Measurements from ENCODE around the gene GCN1. TPM values are rescaled to one million over a fixed set of nuclear protein-coding genes. Genes with fewer than 3 reads are reported as not detected.

GCN1 gene
- total and polyA plus RNA-seq, 4 donors = 6.4 to 89.8 (median 48.6) TPM

DNA sequence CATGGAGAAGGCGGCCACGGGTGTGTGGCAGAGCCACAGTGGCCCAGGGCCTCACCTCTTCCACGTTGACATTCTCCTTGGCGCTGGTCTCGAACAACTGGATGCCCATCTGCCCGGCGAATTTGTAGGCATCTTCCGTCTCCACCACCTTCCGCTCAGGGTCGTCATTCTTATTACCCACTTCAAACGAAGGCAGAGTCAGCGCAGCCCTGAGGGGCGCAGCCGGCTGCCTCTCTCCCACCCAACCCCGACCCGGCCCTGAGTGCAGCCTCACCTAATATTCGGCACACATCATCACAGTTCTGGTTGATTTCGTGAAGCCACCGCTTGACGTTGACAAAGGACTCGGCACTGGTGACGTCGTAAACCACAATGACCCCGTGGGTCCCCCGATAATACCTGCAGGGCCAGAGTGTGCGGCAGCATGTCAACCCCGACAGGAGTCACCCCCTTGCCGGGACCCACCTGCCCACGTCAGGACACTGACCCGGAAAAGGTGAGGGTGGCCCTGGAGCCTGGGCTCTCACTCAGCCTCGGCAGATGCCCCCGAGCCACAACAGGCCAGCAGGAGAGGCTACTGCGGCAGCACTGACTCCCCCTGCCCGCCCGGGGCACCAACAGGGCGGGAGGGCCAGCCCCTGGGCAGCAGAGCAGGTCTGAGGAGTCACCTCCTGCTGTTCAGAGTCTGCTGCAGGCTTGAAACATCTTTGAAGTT, 95.6 kb downstream of the GCN1 start:
- WGBS, 2 donors = 94 to 95% methylated on average over 36 of the region's 36 CpGs
- H3K27me3 ChIP-seq (ENCODE audit: control insufficient read depth in 1 of 2, insufficient read depth in 2 of 2, low read length in 1 of 2) = no peaks in the 10 kb centered on the region
- H3K9me3 ChIP-seq (ENCODE audit: control insufficient read depth, low read length) = no peaks in the 10 kb centered on the region
- DNase-seq = no peak
- no peak overlapping the region for H3K27ac ChIP-seq (ENCODE audit: low read depth in 1 of 2, low read length in 2 of 2)
- no peak for ATAC-seq (ENCODE audit: low FRiP score)
- intact Hi-C loops (cut with DNase I) = no loop called here
- H3K36me3 ChIP-seq (ENCODE audit: control insufficient read depth in 1 of 2, insufficient read depth in 2 of 2, low read length in 1 of 2) = peaks cover 0 to 2% of the 10 kb centered on the region in 2 donors
- H3K4me3 ChIP-seq (ENCODE audit: low read length in 2 of 2) = no peak overlapping the region
- no peaks in the 10 kb centered on the region for H3K4me1 ChIP-seq (ENCODE audit: control insufficient read depth in 1 of 2, insufficient read depth in 2 of 2, low read length in 2 of 2)

DNA sequence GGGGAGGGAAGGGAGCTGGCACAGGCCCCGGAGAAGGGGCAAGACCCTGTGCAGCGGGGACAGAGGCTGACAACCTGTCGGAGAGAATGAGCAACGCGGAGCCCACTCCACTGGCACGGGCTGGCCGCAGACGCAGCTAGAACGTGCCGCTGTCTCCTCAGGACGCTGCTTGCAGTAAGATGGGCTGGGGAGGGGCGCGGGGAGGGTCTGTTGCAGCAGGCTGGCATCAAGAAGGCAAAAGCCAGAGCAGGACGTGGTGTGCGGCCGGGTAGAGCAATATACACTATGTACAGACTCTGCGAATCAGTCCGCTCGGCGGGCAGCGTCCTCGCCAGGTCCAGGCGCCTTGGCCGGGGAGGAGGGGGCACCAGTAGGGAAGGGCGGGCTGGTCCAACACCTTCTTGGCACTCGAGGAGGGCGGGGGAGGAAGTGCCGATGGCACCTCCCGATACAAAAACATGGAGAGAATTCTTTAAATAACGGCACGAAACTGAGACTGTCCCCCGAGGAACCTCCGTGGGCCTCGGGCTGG, 97.8 kb downstream of the GCN1 start:
- intact Hi-C loops (cut with DNase I) = no loop called here
- Histone ChIP-seq H3K4me1 (ENCODE audit: control insufficient read depth in 1 of 2, insufficient read depth in 2 of 2, low read length in 2 of 2) (no peaks in the 10 kb centered on the region), H3K27ac (ENCODE audit: low read depth in 1 of 2, low read length in 2 of 2) (no peak overlapping the region), H3K9me3 (ENCODE audit: control insufficient read depth, low read length) (no peaks in the 10 kb centered on the region), H3K4me3 (ENCODE audit: low read length in 2 of 2) (no peak overlapping the region), H3K36me3 (ENCODE audit: control insufficient read depth in 1 of 2, insufficient read depth in 2 of 2, low read length in 1 of 2) (peaks cover 0 to 2% of the 10 kb centered on the region in 2 donors), H3K27me3 (ENCODE audit: control insufficient read depth in 1 of 2, insufficient read depth in 2 of 2, low read length in 1 of 2) (no peaks in the 10 kb centered on the region)
- DNase-seq (no peak), ATAC-seq (ENCODE audit: low FRiP score) (no peak)
- 86 to 89% methylated on average over 34 of the region's 34 CpGs for WGBS, 2 donors

DNA sequence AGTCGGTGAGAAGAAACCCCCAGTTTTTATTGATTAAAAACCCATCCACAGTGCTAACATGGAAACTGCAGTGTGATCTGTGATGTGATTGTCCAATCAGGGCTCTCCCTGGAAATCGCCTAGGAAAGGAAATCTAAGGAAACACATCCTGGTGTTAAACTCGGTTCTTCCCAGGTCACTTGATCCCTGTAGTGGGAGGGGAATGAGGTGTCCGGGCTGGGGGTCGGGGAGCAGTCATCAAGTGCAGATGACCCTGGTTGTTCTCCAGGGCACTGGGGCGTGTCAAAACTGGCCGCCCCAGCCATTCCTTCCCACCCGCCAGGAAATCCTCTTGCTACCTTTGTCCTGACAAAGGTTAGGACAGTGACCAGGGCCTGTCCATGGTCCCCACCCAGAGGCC, 98.8 kb downstream of the GCN1 start:
- H3K27me3 ChIP-seq (ENCODE audit: control insufficient read depth in 1 of 2, insufficient read depth in 2 of 2, low read length in 1 of 2) = no peaks in the 10 kb centered on the region
- peaks cover 0 to 2% of the 10 kb centered on the region in 2 donors for H3K36me3 ChIP-seq (ENCODE audit: control insufficient read depth in 1 of 2, insufficient read depth in 2 of 2, low read length in 1 of 2)
- 75 to 82% methylated on average over 8 of the region's 8 CpGs for WGBS, 2 donors

DNA sequence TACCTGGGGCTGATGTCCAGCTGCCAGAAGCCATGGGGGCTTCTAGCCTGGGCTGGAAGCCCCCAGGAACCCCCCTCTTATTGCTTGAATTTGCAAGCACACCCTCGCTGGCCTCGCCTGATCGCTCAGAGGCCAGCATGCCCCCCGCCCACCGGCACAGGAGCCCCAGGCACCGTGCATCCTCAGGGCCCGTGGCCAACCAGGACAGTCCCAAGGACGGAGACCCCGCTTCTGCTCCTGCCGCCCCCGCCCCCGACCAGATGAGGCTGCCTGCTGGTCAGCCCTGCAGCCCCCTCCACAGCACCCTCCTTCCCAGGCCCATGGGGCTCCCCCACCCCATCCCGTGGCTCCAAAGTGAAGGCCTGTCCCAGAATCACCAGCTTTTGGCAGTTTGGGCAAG, 99.2 kb downstream of the GCN1 start:
- intact Hi-C loops (cut with DNase I) = no loop called here
- DNase-seq = no peak
- Histone ChIP-seq H3K9me3 (ENCODE audit: control insufficient read depth, low read length) (no peaks in the 10 kb centered on the region), H3K36me3 (ENCODE audit: control insufficient read depth in 1 of 2, insufficient read depth in 2 of 2, low read length in 1 of 2) (peaks cover 0 to 2% of the 10 kb centered on the region in 2 donors), H3K4me3 (ENCODE audit: low read length in 2 of 2) (no peak overlapping the region), H3K27ac (ENCODE audit: low read depth in 1 of 2, low read length in 2 of 2) (no peak overlapping the region), H3K4me1 (ENCODE audit: control insufficient read depth in 1 of 2, insufficient read depth in 2 of 2, low read length in 2 of 2) (no peaks in the 10 kb centered on the region), H3K27me3 (ENCODE audit: control insufficient read depth in 1 of 2, insufficient read depth in 2 of 2, low read length in 1 of 2) (no peaks in the 10 kb centered on the region)
- no peak for ATAC-seq (ENCODE audit: low FRiP score)
- WGBS, 2 donors = 87 to 88% methylated on average over 12 to 13 of the region's 13 CpGs

More for the DNA sequence above, 98.8 kb downstream of the GCN1 start:
- no peak for ATAC-seq (ENCODE audit: low FRiP score)
- Histone ChIP-seq H3K27ac (ENCODE audit: low read depth in 1 of 2, low read length in 2 of 2) (no peak overlapping the region), H3K4me1 (ENCODE audit: control insufficient read depth in 1 of 2, insufficient read depth in 2 of 2, low read length in 2 of 2) (no peaks in the 10 kb centered on the region), H3K9me3 (ENCODE audit: control insufficient read depth, low read length) (no peaks in the 10 kb centered on the region), H3K4me3 (ENCODE audit: low read length in 2 of 2) (no peak overlapping the region)
- intact Hi-C loops (cut with DNase I) = no loop called here
- no peak for DNase-seq

DNA sequence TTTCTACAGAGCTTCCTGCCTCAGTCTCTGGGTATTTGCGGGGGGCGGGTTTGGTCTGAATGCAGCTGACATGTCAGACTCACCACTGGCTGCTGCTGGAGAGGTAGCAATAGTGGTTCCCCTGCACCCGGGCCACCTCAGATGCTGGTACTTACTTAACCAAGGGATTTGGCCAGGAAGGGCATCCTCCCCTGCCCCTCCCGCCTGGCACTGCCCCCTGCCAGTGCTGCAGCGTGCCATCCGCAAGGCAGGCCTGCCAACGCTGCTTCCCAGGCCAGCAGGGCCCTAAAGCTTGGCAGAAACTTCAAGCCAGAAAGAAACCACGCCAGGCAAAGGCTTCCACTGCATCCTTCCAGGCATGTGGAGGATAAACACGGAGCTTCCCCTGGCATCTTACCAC, 100.0 kb downstream of the GCN1 start:
- ATAC-seq (ENCODE audit: low FRiP score) (no peak), DNase-seq (peak in 1 of 2 donors; percentile 46)
- intact Hi-C loops (cut with DNase I) = no loop called here
- no peaks in the 10 kb centered on the region for H3K27me3 ChIP-seq (ENCODE audit: control insufficient read depth in 1 of 2, insufficient read depth in 2 of 2, low read length in 1 of 2)
- H3K4me3 ChIP-seq (ENCODE audit: low read length in 2 of 2) = no peak overlapping the region
- H3K36me3 ChIP-seq (ENCODE audit: control insufficient read depth in 1 of 2, insufficient read depth in 2 of 2, low read length in 1 of 2) = peaks cover 0 to 2% of the 10 kb centered on the region in 2 donors
- H3K27ac ChIP-seq (ENCODE audit: low read depth in 1 of 2, low read length in 2 of 2) = no peak overlapping the region
- no peaks in the 10 kb centered on the region for H3K4me1 ChIP-seq (ENCODE audit: control insufficient read depth in 1 of 2, insufficient read depth in 2 of 2, low read length in 2 of 2)
- H3K9me3 ChIP-seq (ENCODE audit: control insufficient read depth, low read length) = no peaks in the 10 kb centered on the region
- WGBS, 2 donors = 29 to 43% methylated on average over 9 of the region's 9 CpGs

DNA sequence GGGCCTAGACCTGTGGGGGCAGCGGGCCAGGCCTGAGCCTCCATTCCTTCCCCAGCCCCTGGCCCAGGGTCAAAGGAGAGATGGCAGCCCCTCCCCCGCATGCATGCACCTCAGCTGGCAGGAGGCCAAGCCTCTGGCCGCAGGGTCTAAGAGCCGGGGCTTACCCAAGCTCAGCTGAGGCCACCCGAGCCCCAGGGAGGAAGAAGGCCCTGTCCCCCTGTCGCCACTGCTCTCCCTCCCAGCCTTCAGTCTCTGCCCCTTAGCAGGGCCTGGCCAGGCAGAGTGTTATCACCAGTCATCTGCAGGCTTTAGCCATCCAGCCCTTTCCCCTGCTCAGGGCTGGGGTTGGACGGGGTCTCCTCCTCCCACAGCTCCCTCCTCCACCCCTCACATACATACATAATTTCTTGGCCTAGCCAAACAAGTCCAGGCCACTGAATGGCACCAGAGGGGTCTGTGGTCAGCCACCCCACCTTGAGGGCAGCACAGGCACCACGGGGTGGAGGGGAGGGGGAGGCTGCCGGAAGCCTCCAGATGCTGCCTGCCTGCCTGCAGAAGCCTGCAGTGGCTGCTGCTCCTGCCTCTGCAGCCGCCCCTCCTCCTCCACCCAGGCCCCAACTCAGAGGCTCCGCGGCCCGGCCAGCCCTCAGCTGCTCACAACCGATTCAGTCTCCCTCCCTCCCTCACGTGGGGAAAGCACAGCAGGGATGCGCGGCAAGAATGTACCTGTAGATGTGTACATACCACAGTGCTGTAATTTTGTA, 100.7 kb downstream of the GCN1 start:
- Histone ChIP-seq H3K27ac (ENCODE audit: low read depth in 1 of 2, low read length in 2 of 2) (no peak overlapping the region), H3K36me3 (ENCODE audit: control insufficient read depth in 1 of 2, insufficient read depth in 2 of 2, low read length in 1 of 2) (peaks cover 0 to 2% of the 10 kb centered on the region in 2 donors), H3K9me3 (ENCODE audit: control insufficient read depth, low read length) (no peaks in the 10 kb centered on the region), H3K27me3 (ENCODE audit: control insufficient read depth in 1 of 2, insufficient read depth in 2 of 2, low read length in 1 of 2) (no peaks in the 10 kb centered on the region), H3K4me1 (ENCODE audit: control insufficient read depth in 1 of 2, insufficient read depth in 2 of 2, low read length in 2 of 2) (no peaks in the 10 kb centered on the region), H3K4me3 (ENCODE audit: low read length in 2 of 2) (no peak overlapping the region)
- intact Hi-C loops (cut with DNase I) = no loop called here
- ATAC-seq (ENCODE audit: low FRiP score) (peak; percentile 3), DNase-seq (peak in 1 of 2 donors; percentile 76)
- 61 to 65% methylated on average over 16 to 17 of the region's 17 CpGs for WGBS, 2 donors

DNA sequence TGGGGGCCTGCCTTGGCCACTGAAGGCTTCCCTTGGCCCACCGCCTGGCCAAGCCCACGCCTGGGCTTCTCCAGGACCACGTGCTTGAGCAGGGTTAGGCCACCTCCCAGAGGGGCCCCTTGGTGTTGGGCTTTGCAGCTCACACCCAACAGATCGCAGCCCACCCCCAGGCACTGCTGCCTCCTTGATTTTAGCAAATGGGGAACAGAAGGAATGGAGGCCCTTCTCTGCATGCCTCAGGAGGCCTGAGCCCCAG, 101.3 kb downstream of the GCN1 start:
- Histone ChIP-seq H3K4me1 (ENCODE audit: control insufficient read depth in 1 of 2, insufficient read depth in 2 of 2, low read length in 2 of 2) (no peaks in the 10 kb centered on the region), H3K27me3 (ENCODE audit: control insufficient read depth in 1 of 2, insufficient read depth in 2 of 2, low read length in 1 of 2) (no peaks in the 10 kb centered on the region), H3K9me3 (ENCODE audit: control insufficient read depth, low read length) (no peaks in the 10 kb centered on the region), H3K27ac (ENCODE audit: low read depth in 1 of 2, low read length in 2 of 2) (no peak overlapping the region), H3K4me3 (ENCODE audit: low read length in 2 of 2) (no peak overlapping the region), H3K36me3 (ENCODE audit: control insufficient read depth in 1 of 2, insufficient read depth in 2 of 2, low read length in 1 of 2) (peaks cover 0 to 2% of the 10 kb centered on the region in 2 donors)
- DNase-seq (peak in 1 of 2 donors; percentile 61), ATAC-seq (ENCODE audit: low FRiP score) (peak; percentile 15)
- intact Hi-C loops (cut with DNase I) = no loop called here
- 63 to 78% methylated on average over 4 of the region's 4 CpGs for WGBS, 2 donors

DNA sequence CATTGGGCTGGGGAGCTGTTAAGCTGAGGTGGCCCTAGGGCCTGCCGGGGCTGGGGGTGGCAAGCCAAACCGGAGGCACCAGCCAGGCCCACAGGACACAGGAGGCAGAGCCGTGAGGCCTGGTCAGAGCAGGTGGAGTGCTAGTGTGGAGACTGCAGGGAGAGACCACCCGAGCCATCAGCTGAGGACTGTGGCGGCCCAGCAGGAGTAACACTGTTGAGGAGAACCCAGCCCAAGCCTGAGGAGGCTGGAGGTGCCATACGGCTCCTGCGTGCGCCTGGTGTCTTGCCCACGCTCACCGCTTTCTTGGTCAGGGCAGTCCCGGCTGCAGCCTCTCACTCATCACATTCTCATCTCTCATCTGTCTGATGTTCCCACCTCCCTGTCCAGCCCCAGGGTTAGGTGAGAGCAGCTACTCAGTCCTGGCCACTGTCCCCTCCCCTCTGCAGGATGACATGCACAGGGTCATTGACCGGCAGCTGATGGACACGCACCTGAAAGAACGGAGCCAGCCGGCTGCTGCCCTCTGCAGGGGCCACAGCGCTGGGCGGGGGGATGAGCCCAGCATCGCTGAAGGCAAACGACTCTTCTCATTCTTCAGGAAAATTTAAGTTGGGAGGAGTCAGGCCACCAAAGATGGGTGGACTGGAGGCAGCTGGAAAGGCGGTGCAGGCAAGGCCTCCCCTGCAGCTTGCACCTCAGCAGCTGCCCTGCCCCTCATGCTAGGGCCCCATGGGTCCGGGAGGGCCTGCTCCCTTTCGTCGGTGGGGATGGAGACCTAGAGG, 101.8 kb downstream of the GCN1 start:
- DNase-seq = no peak
- peak; percentile 15 for ATAC-seq (ENCODE audit: low FRiP score)
- H3K27ac ChIP-seq (ENCODE audit: low read depth in 1 of 2, low read length in 2 of 2) = no peak overlapping the region
- H3K9me3 ChIP-seq (ENCODE audit: control insufficient read depth, low read length) = no peaks in the 10 kb centered on the region
- H3K36me3 ChIP-seq (ENCODE audit: control insufficient read depth in 1 of 2, insufficient read depth in 2 of 2, low read length in 1 of 2) = peaks cover 0 to 2% of the 10 kb centered on the region in 2 donors
- H3K4me1 ChIP-seq (ENCODE audit: control insufficient read depth in 1 of 2, insufficient read depth in 2 of 2, low read length in 2 of 2) = no peaks in the 10 kb centered on the region
- 79 to 86% methylated on average over 20 to 23 of the region's 23 CpGs for WGBS, 2 donors
- H3K4me3 ChIP-seq (ENCODE audit: low read length in 2 of 2) = no peak overlapping the region
- intact Hi-C loops (cut with DNase I) = no loop called here
- no peaks in the 10 kb centered on the region for H3K27me3 ChIP-seq (ENCODE audit: control insufficient read depth in 1 of 2, insufficient read depth in 2 of 2, low read length in 1 of 2)
